T-helper 2 cell treated with Interferon-gamma antibody and Interleukin-4, amounts not matched to agents 100 ng/mL and 5 ng/mL, for 36 hours (primary cell): ENCODE data around the gene MFSD12. TPM values are rescaled to one million over a fixed set of nuclear protein-coding genes. Genes with fewer than 3 reads are reported as not detected.

ENCODE experiments used
- intact Hi-C: fragments of 100-400 bp; cut with micrococcal nuclease; formaldehyde crosslinking; loops from one replicate; pipeline ENCODE4 v1.15.1; 2023
- total RNA-seq: library from RNA; stranded (reverse); gene quantifications from 2 replicates; pipeline ENCODE4 v1.2.3, GENCODE V29; 2022

The MFSD12 gene
- total RNA-seq, 1 donor from 2014 or later = 71.2 TPM

- intact Hi-C loops = no loop called here
Observed at GRCh38 chr19:3563709-3564524, 6.5 kb upstream of the MFSD12 start.

GRCh38 chr19:3556978-3557460 lies 367 bp downstream of the MFSD12 start:
- intact Hi-C loops = loop anchor here (1.0 to 5.0 kb wide), 3 partner anchors 15 to 70 kb away; partner anchors contain the start of genes CACTIN, FZR1 and HMG20B

- intact Hi-C loops = loop anchor here (2.0 to 5.0 kb wide), 2 partner anchors 49 to 70 kb away; partner anchors contain the start of genes CACTIN and FZR1
Observed at GRCh38 chr19:3556423-3556977, 886 bp downstream of the MFSD12 start.

GRCh38 chr19:3555653-3556422 lies 1.5 kb downstream of the MFSD12 start:
- intact Hi-C loops = loop anchor here (2.0 to 5.0 kb wide), 2 partner anchors 49 to 71 kb away; partner anchors contain the start of genes CACTIN and FZR1

- intact Hi-C loops = loop anchor here (5.0 kb wide), 1 partner anchor 47 kb away; the partner anchor contains the start of gene FZR1
Observed at GRCh38 chr19:3554254-3555083, 2.9 kb downstream of the MFSD12 start.

- intact Hi-C loops = no loop called here
Observed at GRCh38 chr19:3551792-3552095, 5.6 kb downstream of the MFSD12 start.

GRCh38 chr19:3550947-3551791 lies 6.2 kb downstream of the MFSD12 start:
- intact Hi-C loops = no loop called here

- intact Hi-C loops = no loop called here
Observed at GRCh38 chr19:3549816-3550215, 7.6 kb downstream of the MFSD12 start.

- intact Hi-C loops = no loop called here
Observed at GRCh38 chr19:3548606-3549005, 8.8 kb downstream of the MFSD12 start.

GRCh38 chr19:3547767-3548282 lies 9.6 kb downstream of the MFSD12 start:
- intact Hi-C loops = no loop called here

- intact Hi-C loops = no loop called here
Observed at GRCh38 chr19:3547301-3547731, 10.1 kb downstream of the MFSD12 start.

GRCh38 chr19:3546119-3546518 lies 11.3 kb downstream of the MFSD12 start:
- intact Hi-C loops = no loop called here

- intact Hi-C loops = loop anchor here (1.0 kb wide), 1 partner anchor 60 kb away; no protein-coding TSS in a partner anchor
Observed at GRCh38 chr19:3545669-3546034, 11.7 kb downstream of the MFSD12 start.

GRCh38 chr19:3544742-3545668 lies 12.4 kb downstream of the MFSD12 start:
- intact Hi-C loops = loop anchor here (1.0 kb wide), 1 partner anchor 60 kb away; no protein-coding TSS in a partner anchor

- intact Hi-C loops = no loop called here
Observed at GRCh38 chr19:3544058-3544376, 13.4 kb downstream of the MFSD12 start.

- intact Hi-C loops = no loop called here
Observed at GRCh38 chr19:3543150-3544057, 14.0 kb downstream of the MFSD12 start.

- intact Hi-C loops = no loop called here
Observed at GRCh38 chr19:3539756-3540118, 17.6 kb downstream of the MFSD12 start.
